IPS-18c (cell line): ENCODE data around the gene GAB2.
"Not testable (repeated sequence)": the region's sequence is repeated elsewhere in the genome, so short reads cannot be mapped to it uniquely, and the experiment has no call there.

Source experiments
- H3K4me3 ChIP-seq: 2 replicates; pipeline ENCODE4 v1.7.0; 2013; ENCODE audit warnings: low read depth, mild to moderate bottlenecking, low read length, moderate library complexity; ENCODE audit not compliant: insufficient read depth
- H3K9me3 ChIP-seq: one replicate; pipeline ENCODE4 v1.6.1; 2013; ENCODE audit warnings: mild to moderate bottlenecking, low read length, moderate library complexity; ENCODE audit not compliant: control insufficient read depth, insufficient read depth

GAB2 gene

GRCh38 chr11:78294100-78294499 is 123.5 kb downstream of the GAB2 start:
- H3K4me3 ChIP-seq, H3K9me3 ChIP-seq: not testable (repeated sequence)

GRCh38 chr11:78293536-78293935 is 124.1 kb downstream of the GAB2 start:
- no peak overlapping the region for H3K4me3 ChIP-seq
- H3K9me3 ChIP-seq: no peaks in the 10 kb centered on the region

- H3K9me3 ChIP-seq: no peaks in the 10 kb centered on the region
- no peak overlapping the region for H3K4me3 ChIP-seq
Measured at GRCh38 chr11:78292109-78292803, 125.4 kb downstream of the GAB2 start.

- Histone ChIP-seq H3K9me3 (no peaks in the 10 kb centered on the region), H3K4me3 (no peak overlapping the region)
Measured at GRCh38 chr11:78291503-78292108, 126.0 kb downstream of the GAB2 start.

- no peak overlapping the region for H3K4me3 ChIP-seq
- H3K9me3 ChIP-seq: no peaks in the 10 kb centered on the region
Measured at GRCh38 chr11:78290293-78291176, 127.1 kb downstream of the GAB2 start.

GRCh38 chr11:78289552-78290292 is 127.9 kb downstream of the GAB2 start:
- no peak overlapping the region for H3K4me3 ChIP-seq
- no peaks in the 10 kb centered on the region for H3K9me3 ChIP-seq

GRCh38 chr11:78284260-78284659 is 133.4 kb downstream of the GAB2 start:
- Histone ChIP-seq H3K9me3 (no peaks in the 10 kb centered on the region), H3K4me3 (no peak overlapping the region)

- Histone ChIP-seq H3K4me3 (no peak overlapping the region), H3K9me3 (no peaks in the 10 kb centered on the region)
Measured at GRCh38 chr11:78282821-78283220, 134.8 kb downstream of the GAB2 start.

- H3K9me3 ChIP-seq: no peaks in the 10 kb centered on the region
Measured at GRCh38 chr11:78281511-78281910, 136.1 kb downstream of the GAB2 start.

GRCh38 chr11:78277314-78277994 is 140.2 kb downstream of the GAB2 start:
- H3K4me3 ChIP-seq: no peak overlapping the region
- H3K9me3 ChIP-seq: peaks cover 5% of the 10 kb centered on the region

More at GRCh38 chr11:78281511-78281910, 136.1 kb downstream of the GAB2 start:
- H3K4me3 ChIP-seq: no peak overlapping the region

GRCh38 chr11:78276311-78276710 is 141.3 kb downstream of the GAB2 start:
- H3K4me3 ChIP-seq: no peak overlapping the region
- peaks cover 10% of the 10 kb centered on the region for H3K9me3 ChIP-seq

GRCh38 chr11:78274739-78275138 is 142.9 kb downstream of the GAB2 start:
- Histone ChIP-seq H3K9me3 (peaks cover 10% of the 10 kb centered on the region), H3K4me3 (no peak overlapping the region)

- not testable (repeated sequence) for H3K9me3 ChIP-seq, H3K4me3 ChIP-seq
Measured at GRCh38 chr11:78272625-78273269, 144.9 kb downstream of the GAB2 start.

GRCh38 chr11:78271801-78272200 is 145.8 kb downstream of the GAB2 start:
- not testable (repeated sequence) for H3K9me3 ChIP-seq, H3K4me3 ChIP-seq

- peaks cover 10% of the 10 kb centered on the region for H3K9me3 ChIP-seq
- no peak overlapping the region for H3K4me3 ChIP-seq
Measured at GRCh38 chr11:78270971-78271370, 146.6 kb downstream of the GAB2 start.

- Histone ChIP-seq H3K9me3 (peaks cover 10% of the 10 kb centered on the region), H3K4me3 (no peak overlapping the region)
Measured at GRCh38 chr11:78269806-78270205, 147.8 kb downstream of the GAB2 start.
